Measurements from ENCODE around the gene ABHD11. TPM values are rescaled to one million over a fixed set of nuclear protein-coding genes. Genes with fewer than 3 reads are reported as not detected.

The ABHD11 gene
- total and polyA plus RNA-seq, 10 donors = 11.4 to 26.0 (median 17.8) TPM

DNA sequence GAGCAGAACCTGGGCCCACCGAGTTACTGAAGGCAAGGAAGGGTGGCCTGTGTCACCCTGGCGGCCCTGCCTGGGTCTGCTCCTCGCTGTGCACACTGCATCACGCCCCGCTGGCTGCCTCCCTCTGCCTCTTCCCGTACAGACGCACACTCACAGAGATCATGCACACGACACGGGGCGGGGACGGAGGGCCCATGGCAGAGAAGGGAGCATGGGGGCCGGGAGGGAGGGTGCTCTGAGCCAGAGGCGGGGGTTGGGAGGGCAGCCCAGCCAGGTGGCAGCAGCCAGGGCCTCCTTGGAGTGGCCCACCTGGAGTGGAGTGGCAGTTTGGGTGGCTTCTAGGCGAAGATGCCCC lies 38.6 kb downstream of the ABHD11 start:
- Histone ChIP-seq H3K36me3 (peaks cover 0 to 87% (median 49%) of the 10 kb centered on the region in 6 donors), H3K4me3 (no peak overlapping the region), H3K9me3 (no peaks in the 10 kb centered on the region), H3K27ac (no peak overlapping the region), H3K27me3 (replicated peaks in 1 of 7) (peaks cover 0 to 11% (median 0%) of the 10 kb centered on the region in 7 donors), H3K4me1 (peaks cover 0 to 15% (median 10%) of the 10 kb centered on the region in 6 donors)
- no peak for DNase-seq
- TF ChIP-seq, protein P1, sequence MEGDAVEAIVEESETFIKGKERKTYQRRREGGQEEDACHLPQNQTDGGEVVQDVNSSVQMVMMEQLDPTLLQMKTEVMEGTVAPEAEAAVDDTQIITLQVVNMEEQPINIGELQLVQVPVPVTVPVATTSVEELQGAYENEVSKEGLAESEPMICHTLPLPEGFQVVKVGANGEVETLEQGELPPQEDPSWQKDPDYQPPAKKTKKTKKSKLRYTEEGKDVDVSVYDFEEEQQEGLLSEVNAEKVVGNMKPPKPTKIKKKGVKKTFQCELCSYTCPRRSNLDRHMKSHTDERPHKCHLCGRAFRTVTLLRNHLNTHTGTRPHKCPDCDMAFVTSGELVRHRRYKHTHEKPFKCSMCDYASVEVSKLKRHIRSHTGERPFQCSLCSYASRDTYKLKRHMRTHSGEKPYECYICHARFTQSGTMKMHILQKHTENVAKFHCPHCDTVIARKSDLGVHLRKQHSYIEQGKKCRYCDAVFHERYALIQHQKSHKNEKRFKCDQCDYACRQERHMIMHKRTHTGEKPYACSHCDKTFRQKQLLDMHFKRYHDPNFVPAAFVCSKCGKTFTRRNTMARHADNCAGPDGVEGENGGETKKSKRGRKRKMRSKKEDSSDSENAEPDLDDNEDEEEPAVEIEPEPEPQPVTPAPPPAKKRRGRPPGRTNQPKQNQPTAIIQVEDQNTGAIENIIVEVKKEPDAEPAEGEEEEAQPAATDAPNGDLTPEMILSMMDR (IDR thresholded peaks at IDR 0.05 in 8 of 11, conservative IDR thresholded peaks at IDR 0.05 in 3 of 11) = no peak
- no peak for TF ChIP-seq POLR2A (IDR thresholded peaks at IDR 0.05)
- 77 to 92% (median 85%) methylated on average over 13 to 14 of the region's 14 CpGs for WGBS, 5 donors
- intact Hi-C loops (cut with DNase I; ENCODE audit: low total_unique reads) = no loop called here

DNA sequence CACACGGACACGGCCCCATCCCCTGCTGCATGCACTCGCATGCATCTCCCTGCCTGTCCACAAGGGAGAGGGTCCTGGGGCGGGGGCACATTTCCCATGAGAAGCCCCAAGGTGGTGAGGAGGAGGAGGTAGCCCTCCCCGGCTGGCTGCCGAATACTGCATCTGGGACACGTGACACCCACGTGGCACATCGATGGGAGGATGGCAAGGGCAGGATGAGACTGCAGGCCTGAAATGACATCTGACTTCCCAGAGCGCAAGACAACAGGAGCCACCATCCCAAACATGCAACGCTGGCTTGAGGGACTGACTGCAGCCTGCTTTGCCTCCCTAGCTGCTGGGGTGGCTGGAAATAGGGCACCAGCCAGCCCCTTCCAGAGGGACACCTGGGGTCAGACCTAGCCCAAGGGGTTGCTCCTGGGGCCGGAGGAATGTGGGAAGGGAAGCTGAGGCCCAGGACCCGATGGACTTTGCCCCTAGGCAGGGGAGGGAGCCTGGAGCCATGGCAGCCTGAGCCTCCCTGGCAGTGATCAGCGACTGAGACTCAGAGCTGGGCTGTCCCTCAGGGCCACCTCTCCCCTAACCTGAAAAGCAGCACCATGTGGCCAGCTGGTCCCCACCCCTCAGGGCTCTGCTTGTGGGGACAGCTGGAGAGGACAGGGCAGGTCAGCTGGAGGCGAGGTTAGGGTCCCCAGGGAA lies 39.1 kb downstream of the ABHD11 start:
- TF ChIP-seq POLR2AphosphoS5 (IDR thresholded peaks at IDR 0.05) (no peak), POLR2A (IDR thresholded peaks at IDR 0.05) (no peak)
- TF ChIP-seq, protein P1 (IDR thresholded peaks at IDR 0.05 in 8 of 11, conservative IDR thresholded peaks at IDR 0.05 in 3 of 11) = no peak
- H3K27me3 ChIP-seq (replicated peaks in 1 of 7) = peaks cover 0 to 11% (median 0%) of the 10 kb centered on the region in 7 donors
- H3K9me3 ChIP-seq = no peaks in the 10 kb centered on the region
- H3K36me3 ChIP-seq = peaks cover 0 to 87% (median 54%) of the 10 kb centered on the region in 6 donors
- DNase-seq = no peak
- intact Hi-C loops (cut with DNase I; ENCODE audit: low total_unique reads) = no loop called here
- peaks cover 0 to 15% (median 10%) of the 10 kb centered on the region in 6 donors for H3K4me1 ChIP-seq
- 89 to 93% (median 90%) methylated on average over 13 to 15 of the region's 15 CpGs for WGBS, 5 donors
- no peak overlapping the region for H3K4me3 ChIP-seq
- no peak overlapping the region for H3K27ac ChIP-seq

DNA sequence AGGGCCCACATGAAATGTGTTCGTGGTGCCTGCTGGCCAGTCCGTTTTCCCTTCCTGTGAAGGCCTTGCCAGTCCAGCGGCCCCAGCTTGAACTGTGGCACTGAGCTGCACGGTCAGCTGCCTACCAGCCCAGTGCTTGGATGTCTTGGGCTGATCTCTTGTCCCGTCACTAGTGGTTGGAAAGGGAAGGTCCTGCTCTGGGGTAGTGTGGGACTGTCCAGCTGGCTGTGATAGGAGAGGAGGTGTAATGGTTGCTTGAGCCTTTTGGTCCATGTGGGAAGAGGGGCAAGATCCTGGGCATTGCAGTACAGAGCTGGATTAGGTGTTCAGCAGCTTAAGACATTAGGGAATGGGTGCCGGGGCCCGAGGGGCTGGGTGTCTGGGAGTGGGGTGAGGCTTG lies 40.2 kb downstream of the ABHD11 start:
- no peaks in the 10 kb centered on the region for H3K9me3 ChIP-seq
- H3K4me1 ChIP-seq = peaks cover 0 to 4% (median under 1%) of the 10 kb centered on the region in 6 donors
- H3K27ac ChIP-seq = no peak overlapping the region
- WGBS, 5 donors = 88 to 95% (median 91%) methylated on average over 7 of the region's 7 CpGs
- no peak for DNase-seq
- H3K27me3 ChIP-seq (replicated peaks in 1 of 7) = peaks cover 0 to 3% (median 0%) of the 10 kb centered on the region in 7 donors
- intact Hi-C loops (cut with DNase I; ENCODE audit: low total_unique reads) = no loop called here
- peaks cover 0 to 93% (median 65%) of the 10 kb centered on the region in 6 donors for H3K36me3 ChIP-seq
- no peak overlapping the region for H3K4me3 ChIP-seq
- TF ChIP-seq, protein P1 (IDR thresholded peaks at IDR 0.05 in 8 of 11, conservative IDR thresholded peaks at IDR 0.05 in 3 of 11) = no peak
- TF ChIP-seq POLR2AphosphoS5 (IDR thresholded peaks at IDR 0.05) = peak in 1 of 3 donors; percentile 11

DNA sequence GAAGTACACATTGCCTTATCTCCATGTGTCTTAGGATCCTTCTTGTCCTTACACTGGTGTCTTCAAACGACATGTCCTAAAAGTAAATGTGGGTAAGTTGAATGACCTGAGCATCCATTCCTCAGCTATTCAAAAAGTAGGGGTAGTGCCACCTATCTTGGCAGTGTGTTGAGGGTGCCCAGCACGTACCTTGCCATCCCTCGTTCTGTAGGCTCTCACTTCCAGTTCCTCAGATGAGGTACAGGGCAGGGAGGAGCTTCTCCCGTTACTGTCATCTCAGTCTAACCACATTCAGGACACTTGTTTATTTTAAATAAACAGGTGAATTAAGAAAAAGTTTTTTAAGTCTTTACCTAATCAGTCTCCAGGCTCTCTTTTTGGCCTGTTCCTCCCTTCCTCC lies 42.2 kb downstream of the ABHD11 start:
- H3K36me3 ChIP-seq = peaks cover 0 to 98% (median 85%) of the 10 kb centered on the region in 6 donors
- H3K9me3 ChIP-seq = no peaks in the 10 kb centered on the region
- DNase-seq = no peak
- TF ChIP-seq, protein P1 (IDR thresholded peaks at IDR 0.05 in 8 of 11, conservative IDR thresholded peaks at IDR 0.05 in 3 of 11) = no peak
- TF ChIP-seq POLR2A (IDR thresholded peaks at IDR 0.05) = no peak
- TF ChIP-seq POLR2AphosphoS5 (IDR thresholded peaks at IDR 0.05) = no peak
- intact Hi-C loops (cut with DNase I; ENCODE audit: low total_unique reads) = no loop called here
- no peak overlapping the region for H3K27ac ChIP-seq
- H3K4me1 ChIP-seq = no peaks in the 10 kb centered on the region
- WGBS, 5 donors = 85 to 93% (median 90%) methylated on average over 4 of the region's 4 CpGs
- no peak overlapping the region for H3K4me3 ChIP-seq
- H3K27me3 ChIP-seq (replicated peaks in 1 of 7) = no peaks in the 10 kb centered on the region
